ENCODE measurements around the gene DNAJC15. TPM values are rescaled to one million over a fixed set of nuclear protein-coding genes. Genes with fewer than 3 reads are reported as not detected.
A peak's percentile ranks its signal among the peaks of the same experiment; 100 is the strongest.
"Not testable (repeated sequence)": the region's sequence is repeated elsewhere in the genome, so short reads cannot be mapped to it uniquely, and the experiment has no call there.

The DNAJC15 gene
- total and polyA plus RNA-seq, 2 donors, result 16.9 to 19.6 TPM

DNA sequence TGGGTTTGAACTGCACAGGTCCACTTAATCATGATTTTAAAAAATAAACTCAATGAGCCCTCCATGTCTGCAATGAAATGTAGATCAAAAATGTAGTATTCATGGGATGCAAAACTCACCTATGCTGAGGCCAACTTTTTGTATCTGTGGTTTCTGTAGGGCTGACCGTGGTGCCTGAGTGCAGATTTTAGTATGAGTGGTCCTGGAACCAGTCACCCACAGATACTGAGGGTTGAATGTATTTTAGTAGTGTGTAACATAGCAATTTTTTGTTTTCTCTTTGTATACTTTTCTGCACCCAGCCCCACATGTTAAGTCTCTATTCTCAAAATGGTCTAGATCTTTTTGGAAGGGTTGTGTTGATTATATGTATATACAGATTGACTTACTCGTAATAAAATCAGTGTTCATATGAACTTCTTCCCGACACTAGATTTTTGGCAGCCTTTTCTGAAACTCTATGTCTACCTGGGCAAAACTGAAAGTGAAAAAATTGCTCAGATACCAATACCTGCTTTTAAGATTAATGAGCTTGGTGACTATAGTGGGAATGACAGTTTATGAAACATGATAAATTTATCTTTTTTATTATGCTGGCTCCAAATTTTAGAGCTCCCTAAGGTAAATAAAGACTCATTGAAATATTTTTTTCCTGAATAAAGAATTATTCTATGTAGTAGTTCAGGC is 51.6 kb downstream of the DNAJC15 start:
- 85% methylated on average over 3 of the region's 3 CpGs for WGBS
- no peak for DNase-seq (ENCODE audit: extremely low spot score)

GRCh38 chr13:43075511-43075902 is 52.1 kb downstream of the DNAJC15 start:
- 93% methylated on average over 3 of the region's 3 CpGs for WGBS
- H3K36me3 ChIP-seq (ENCODE audit: insufficient read depth); H3K4me3 ChIP-seq (ENCODE audit: low read depth, low read length); DNase-seq (ENCODE audit: extremely low spot score); H3K27ac ChIP-seq (ENCODE audit: low read depth); H3K4me1 ChIP-seq (ENCODE audit: insufficient read depth): not testable (repeated sequence)

More for the DNA sequence above, 51.6 kb downstream of the DNAJC15 start:
- no peaks in the 10 kb centered on the region for H3K36me3 ChIP-seq (ENCODE audit: insufficient read depth)
- H3K27ac ChIP-seq (ENCODE audit: low read depth), result no peak overlapping the region
- no peak overlapping the region for H3K4me3 ChIP-seq (ENCODE audit: low read depth, low read length)
- H3K4me1 ChIP-seq (ENCODE audit: insufficient read depth), result no peaks in the 10 kb centered on the region

- DNase-seq (ENCODE audit: extremely low spot score), result no peak
- H3K4me1 ChIP-seq (ENCODE audit: insufficient read depth), result no peaks in the 10 kb centered on the region
- H3K27ac ChIP-seq (ENCODE audit: low read depth), result no peak overlapping the region
- H3K36me3 ChIP-seq (ENCODE audit: insufficient read depth), result peaks cover 1% of the 10 kb centered on the region
- H3K4me3 ChIP-seq (ENCODE audit: low read depth, low read length), result no peak overlapping the region
- 81% methylated on average over 1 of the region's 1 CpG for WGBS
Measured at GRCh38 chr13:43077046-43077445, 53.7 kb downstream of the DNAJC15 start.

GRCh38 chr13:43077461-43077860 is 54.1 kb downstream of the DNAJC15 start:
- Histone ChIP-seq H3K27ac (ENCODE audit: low read depth) (no peak overlapping the region), H3K36me3 (ENCODE audit: insufficient read depth) (peaks cover 1% of the 10 kb centered on the region), H3K4me3 (ENCODE audit: low read depth, low read length) (no peak overlapping the region), H3K4me1 (ENCODE audit: insufficient read depth) (no peaks in the 10 kb centered on the region)
- DNase-seq (ENCODE audit: extremely low spot score), result no peak
- 75% methylated on average over 1 of the region's 1 CpG for WGBS

DNA sequence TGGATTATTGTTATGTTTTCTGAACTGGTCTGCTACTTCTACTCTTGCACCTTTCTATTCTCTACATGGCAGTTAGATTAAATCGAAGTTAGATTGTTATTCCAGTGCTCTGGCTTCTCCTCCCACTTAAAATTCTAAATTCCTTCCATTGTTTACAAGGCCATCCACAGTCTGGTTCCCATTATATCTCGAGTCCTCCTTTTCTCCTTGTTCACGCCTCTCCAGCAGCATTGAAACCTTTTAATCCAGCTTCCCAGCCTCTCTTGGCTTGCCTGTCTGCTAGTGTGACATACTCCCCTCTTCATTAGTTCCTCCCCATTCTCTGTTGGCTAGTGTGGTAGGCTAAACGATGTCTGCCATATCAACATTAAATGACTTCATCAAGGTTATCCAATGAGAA is 54.5 kb downstream of the DNAJC15 start:
- H3K4me3 ChIP-seq (ENCODE audit: low read depth, low read length), result no peak overlapping the region
- WGBS, result 69% methylated on average over 4 of the region's 4 CpGs
- no peaks in the 10 kb centered on the region for H3K4me1 ChIP-seq (ENCODE audit: insufficient read depth)
- no peak for DNase-seq (ENCODE audit: extremely low spot score)
- H3K27ac ChIP-seq (ENCODE audit: low read depth), result no peak overlapping the region
- H3K36me3 ChIP-seq (ENCODE audit: insufficient read depth), result peaks cover 1% of the 10 kb centered on the region

DNA sequence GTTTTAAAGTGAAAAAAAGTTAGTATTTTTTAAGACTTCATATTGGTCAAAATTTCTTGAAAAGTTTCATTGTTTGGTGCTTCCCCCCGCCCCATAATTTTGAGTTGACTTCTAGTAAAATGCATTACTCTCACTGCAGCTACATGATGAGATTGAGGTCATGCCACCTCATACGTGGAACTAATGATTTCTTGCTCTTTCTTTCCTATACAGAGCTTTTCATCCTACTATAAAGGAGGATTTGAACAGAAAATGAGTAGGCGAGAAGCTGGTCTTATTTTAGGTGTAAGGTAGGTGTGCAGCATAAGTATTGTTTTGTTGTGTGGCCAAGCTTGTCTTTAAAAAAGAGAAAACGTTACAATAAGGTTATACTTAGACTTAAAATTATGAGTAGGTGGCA is 55.0 kb downstream of the DNAJC15 start:
- no peak overlapping the region for H3K4me3 ChIP-seq (ENCODE audit: low read depth, low read length)
- WGBS, result 92% methylated on average over 4 of the region's 4 CpGs
- H3K36me3 ChIP-seq (ENCODE audit: insufficient read depth), result peaks cover 1% of the 10 kb centered on the region
- H3K4me1 ChIP-seq (ENCODE audit: insufficient read depth), result no peaks in the 10 kb centered on the region
- H3K27ac ChIP-seq (ENCODE audit: low read depth), result no peak overlapping the region
- DNase-seq (ENCODE audit: extremely low spot score), result no peak

DNA sequence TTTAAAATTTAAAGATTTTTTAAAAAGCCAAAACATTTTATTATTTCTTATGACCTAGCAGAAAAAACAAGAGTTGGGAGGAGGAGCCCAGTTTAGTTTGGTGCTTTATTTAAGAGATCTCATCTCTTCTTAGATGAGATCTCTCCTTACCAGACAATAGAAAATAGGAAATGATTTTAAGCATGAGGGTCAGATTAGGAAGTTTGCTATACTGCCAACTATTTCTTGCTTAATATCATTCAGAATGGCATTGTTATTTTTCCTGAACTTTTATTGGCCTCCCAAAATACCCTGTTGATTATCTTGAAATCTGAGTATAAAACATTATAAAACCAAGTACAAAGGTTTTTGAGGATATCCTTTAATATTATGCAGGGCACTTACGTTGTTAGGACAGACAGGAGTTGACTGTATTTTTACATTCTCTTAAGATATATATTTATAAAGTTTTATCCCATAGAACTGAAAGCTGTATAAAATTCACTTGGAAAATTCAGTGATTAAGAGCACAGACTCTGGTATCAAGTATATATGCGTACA is 56.1 kb downstream of the DNAJC15 start:
- no peak overlapping the region for H3K4me3 ChIP-seq (ENCODE audit: low read depth, low read length)
- peaks cover 1% of the 10 kb centered on the region for H3K36me3 ChIP-seq (ENCODE audit: insufficient read depth)
- no peak overlapping the region for H3K27ac ChIP-seq (ENCODE audit: low read depth)
- WGBS, result 68% methylated on average over 2 of the region's 2 CpGs
- H3K4me1 ChIP-seq (ENCODE audit: insufficient read depth), result no peaks in the 10 kb centered on the region
- no peak for DNase-seq (ENCODE audit: extremely low spot score)

DNA sequence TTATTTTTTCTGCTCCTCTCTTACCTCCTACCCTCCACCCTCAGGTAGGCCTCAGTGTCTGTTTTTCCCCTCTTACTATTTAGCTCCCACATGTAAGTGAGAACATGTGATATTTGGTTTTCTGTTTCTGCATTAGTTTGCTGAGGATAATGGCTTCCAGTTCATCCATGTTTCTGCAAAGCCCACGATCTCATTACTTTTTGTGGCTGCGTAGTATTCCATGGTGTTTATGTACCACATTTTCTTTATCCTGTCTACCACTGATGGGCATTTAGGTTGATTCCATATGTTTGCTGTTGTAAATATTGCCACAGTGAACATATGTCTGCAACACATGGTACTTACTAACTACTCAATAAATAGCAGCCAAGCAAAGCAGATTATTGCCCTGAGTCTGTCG is 56.8 kb downstream of the DNAJC15 start:
- Histone ChIP-seq H3K4me1 (ENCODE audit: insufficient read depth) (no peaks in the 10 kb centered on the region), H3K4me3 (ENCODE audit: low read depth, low read length) (no peak overlapping the region), H3K27ac (ENCODE audit: low read depth) (no peak overlapping the region), H3K36me3 (ENCODE audit: insufficient read depth) (peaks cover 1% of the 10 kb centered on the region)
- WGBS, result over 99% methylated on average over 3 of the region's 3 CpGs
- DNase-seq (ENCODE audit: extremely low spot score), result no peak

GRCh38 chr13:43081866-43082265 is 58.5 kb downstream of the DNAJC15 start:
- H3K36me3 ChIP-seq (ENCODE audit: insufficient read depth), result peaks cover 1% of the 10 kb centered on the region
- DNase-seq (ENCODE audit: extremely low spot score), result no peak
- WGBS, result 70% methylated on average over 2 of the region's 2 CpGs
- no peak overlapping the region for H3K4me3 ChIP-seq (ENCODE audit: low read depth, low read length)
- H3K27ac ChIP-seq (ENCODE audit: low read depth), result no peak overlapping the region
- H3K4me1 ChIP-seq (ENCODE audit: insufficient read depth), result no peaks in the 10 kb centered on the region

- Histone ChIP-seq H3K27ac (ENCODE audit: low read depth) (no peak overlapping the region), H3K4me1 (ENCODE audit: insufficient read depth) (no peaks in the 10 kb centered on the region), H3K36me3 (ENCODE audit: insufficient read depth) (peaks cover 1% of the 10 kb centered on the region), H3K4me3 (ENCODE audit: low read depth, low read length) (no peak overlapping the region)
- no peak for DNase-seq (ENCODE audit: extremely low spot score)
Measured at GRCh38 chr13:43083750-43084149, 60.4 kb downstream of the DNAJC15 start.

- H3K36me3 ChIP-seq (ENCODE audit: insufficient read depth), result no peaks in the 10 kb centered on the region
- no peaks in the 10 kb centered on the region for H3K4me1 ChIP-seq (ENCODE audit: insufficient read depth)
- 90% methylated on average over 1 of the region's 1 CpG for WGBS
- H3K27ac ChIP-seq (ENCODE audit: low read depth), result no peak overlapping the region
- no peak overlapping the region for H3K4me3 ChIP-seq (ENCODE audit: low read depth, low read length)
- peak; percentile 13 for DNase-seq (ENCODE audit: extremely low spot score)
Measured at GRCh38 chr13:43085545-43085944, 62.2 kb downstream of the DNAJC15 start.

DNA sequence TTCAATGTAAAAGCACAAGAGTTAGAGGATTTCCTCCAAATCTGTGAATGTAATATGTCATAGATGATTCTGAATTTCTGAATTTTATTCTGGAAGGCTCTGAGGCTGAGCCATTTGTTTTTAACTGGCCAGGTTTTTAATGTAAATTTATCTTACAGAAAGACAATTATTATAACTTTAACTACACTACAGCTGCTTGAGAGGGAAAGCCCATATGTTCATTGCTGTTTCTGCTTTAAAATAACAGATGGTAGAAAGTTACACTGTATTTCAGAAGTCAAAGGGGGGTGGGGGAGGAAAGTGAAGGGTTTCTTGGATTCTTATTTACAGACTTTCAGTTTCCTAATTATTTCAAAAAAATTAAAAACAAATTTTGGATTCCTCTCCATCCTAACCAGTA is 62.8 kb downstream of the DNAJC15 start:
- Histone ChIP-seq H3K36me3 (ENCODE audit: insufficient read depth) (no peaks in the 10 kb centered on the region), H3K4me3 (ENCODE audit: low read depth, low read length) (no peak overlapping the region), H3K4me1 (ENCODE audit: insufficient read depth) (no peaks in the 10 kb centered on the region), H3K27ac (ENCODE audit: low read depth) (no peak overlapping the region)
- no peak for DNase-seq (ENCODE audit: extremely low spot score)

- H3K36me3 ChIP-seq (ENCODE audit: insufficient read depth), result no peaks in the 10 kb centered on the region
- no peaks in the 10 kb centered on the region for H3K4me1 ChIP-seq (ENCODE audit: insufficient read depth)
- H3K27ac ChIP-seq (ENCODE audit: low read depth), result no peak overlapping the region
- 61% methylated on average over 4 of the region's 4 CpGs for WGBS
- DNase-seq (ENCODE audit: extremely low spot score), result no peak
- peak overlapping the region; percentile 23 for H3K4me3 ChIP-seq (ENCODE audit: low read depth, low read length)
Measured at GRCh38 chr13:43088093-43088511, 64.7 kb downstream of the DNAJC15 start.

DNA sequence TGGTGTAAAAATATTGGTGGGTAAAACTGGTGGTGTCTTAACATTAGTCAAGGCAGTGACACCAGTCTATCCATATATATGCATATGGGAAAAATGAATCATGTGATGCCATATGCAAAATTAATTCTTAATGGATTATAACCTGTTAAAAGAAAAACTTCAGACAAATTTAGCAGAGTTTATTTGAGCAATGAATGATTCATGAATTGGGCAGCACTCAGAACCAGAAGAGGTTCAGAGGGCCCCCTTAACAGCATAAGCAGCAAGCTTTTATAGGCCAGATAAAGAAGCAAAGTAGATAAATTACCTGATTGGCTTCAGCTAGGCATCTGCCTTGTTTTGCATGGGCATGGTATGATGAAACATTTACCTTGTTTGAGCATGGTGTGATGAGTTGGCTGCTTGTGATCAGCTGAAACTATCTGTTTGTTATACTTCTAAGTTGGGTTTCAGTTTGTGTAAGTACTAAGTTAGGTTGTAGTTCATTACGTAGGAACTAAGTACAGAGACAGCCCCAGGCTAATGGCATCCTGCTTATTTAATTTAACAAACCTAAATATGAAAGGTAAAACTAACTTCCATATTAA is 66.6 kb downstream of the DNAJC15 start:
- WGBS, result 96% methylated on average over 1 of the region's 1 CpG
- H3K4me3 ChIP-seq (ENCODE audit: low read depth, low read length), result no peak overlapping the region
- H3K27ac ChIP-seq (ENCODE audit: low read depth), result no peak overlapping the region
- H3K36me3 ChIP-seq (ENCODE audit: insufficient read depth), result no peaks in the 10 kb centered on the region
- no peaks in the 10 kb centered on the region for H3K4me1 ChIP-seq (ENCODE audit: insufficient read depth)
- no peak for DNase-seq (ENCODE audit: extremely low spot score)

Measured in urinary bladder (tissue), 4 donors.